Suppressor macrophage treated with lipopolysaccharide for 1 hour (primary cell): Measurements from ENCODE around the gene CALN1.
A peak's percentile ranks its signal among the peaks of the same experiment; 100 is the strongest.
"Not testable (repeated sequence)": the region's sequence is repeated elsewhere in the genome, so short reads cannot be mapped to it uniquely, and the experiment has no call there.

Experiments used
- DNase-seq, 3 donors: peaks; one replicate each; pipeline ENCODE4 v3.0.0-alpha.2; 2020 to 2022

CALN1 gene

GRCh38 chr7:71961283-71961682 is 450.9 kb downstream of the CALN1 start:
- no peak for DNase-seq

GRCh38 chr7:71942115-71942514 is 470.0 kb downstream of the CALN1 start:
- no peak for DNase-seq

GRCh38 chr7:71937840-71938371 is 474.2 kb downstream of the CALN1 start:
- no peak for DNase-seq

DNA sequence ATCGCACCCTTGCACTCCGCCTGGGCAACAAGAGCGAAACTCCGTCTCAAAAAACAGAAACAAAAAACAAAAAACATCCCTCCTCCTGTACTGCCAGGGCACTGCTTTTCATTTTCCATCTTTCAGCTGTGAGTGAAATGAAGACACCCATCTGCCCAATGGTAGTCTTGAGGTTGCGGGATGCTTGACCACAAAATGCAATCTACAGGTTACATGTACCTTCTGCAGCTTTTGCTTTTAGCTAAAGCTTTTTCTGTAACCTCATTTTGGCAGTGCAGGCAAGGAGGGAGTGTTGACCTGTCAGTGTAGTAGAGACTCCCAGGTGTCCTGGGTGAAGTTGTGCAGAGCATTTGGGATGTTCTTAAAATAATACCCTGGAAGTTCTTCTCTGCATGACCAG is 476.5 kb downstream of the CALN1 start:
- no peak for DNase-seq

GRCh38 chr7:71933426-71933825 is 478.7 kb downstream of the CALN1 start:
- no peak for DNase-seq

- DNase-seq: peak in 2 of 3 donors; percentile 3 to 14
Observed at GRCh38 chr7:71925663-71926062, 486.5 kb downstream of the CALN1 start.

- not testable (repeated sequence) for DNase-seq
Observed at GRCh38 chr7:71914204-71914603, 497.9 kb downstream of the CALN1 start.

DNA sequence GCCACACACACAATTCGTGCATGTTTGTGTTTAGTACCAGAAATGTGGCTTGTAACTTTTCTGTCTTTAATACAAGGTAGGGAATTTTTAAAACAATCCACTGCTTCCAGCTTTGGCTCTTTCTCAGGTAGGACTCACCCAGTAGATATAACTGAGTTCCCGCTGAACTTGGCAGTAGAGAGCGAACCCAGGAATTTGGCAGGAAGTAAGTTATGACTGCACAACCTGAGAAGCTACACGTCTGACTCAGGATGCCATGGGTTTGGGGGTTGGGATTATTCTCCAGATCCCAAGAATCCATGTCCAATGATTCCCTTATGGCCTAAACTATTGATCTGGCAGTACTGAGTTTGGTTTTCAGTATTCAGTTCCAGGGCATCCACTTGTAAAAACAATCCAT is 499.7 kb downstream of the CALN1 start:
- DNase-seq: no peak

DNA sequence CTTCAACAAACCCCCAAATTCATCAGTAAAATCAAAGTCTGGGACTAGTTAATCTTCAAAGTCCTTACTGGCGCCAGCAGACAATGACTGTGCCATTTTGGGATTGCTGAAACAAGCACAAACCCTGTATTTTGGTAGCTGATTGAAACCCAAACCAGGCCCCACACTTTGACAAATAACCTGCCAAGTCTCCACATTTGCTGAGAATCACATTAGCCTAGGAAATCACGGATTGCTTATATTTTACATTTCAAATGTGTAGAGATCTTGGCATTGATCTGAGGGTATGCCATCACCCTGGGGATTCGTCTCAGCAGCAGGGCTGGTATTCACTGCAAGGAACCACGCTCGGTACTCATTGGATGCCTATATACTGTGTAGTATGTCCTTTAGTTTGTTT is 501.1 kb downstream of the CALN1 start:
- DNase-seq: no peak

- peak in 1 of 3 donors; percentile 5 for DNase-seq
Observed at GRCh38 chr7:71905821-71906220, 506.3 kb downstream of the CALN1 start.

DNA sequence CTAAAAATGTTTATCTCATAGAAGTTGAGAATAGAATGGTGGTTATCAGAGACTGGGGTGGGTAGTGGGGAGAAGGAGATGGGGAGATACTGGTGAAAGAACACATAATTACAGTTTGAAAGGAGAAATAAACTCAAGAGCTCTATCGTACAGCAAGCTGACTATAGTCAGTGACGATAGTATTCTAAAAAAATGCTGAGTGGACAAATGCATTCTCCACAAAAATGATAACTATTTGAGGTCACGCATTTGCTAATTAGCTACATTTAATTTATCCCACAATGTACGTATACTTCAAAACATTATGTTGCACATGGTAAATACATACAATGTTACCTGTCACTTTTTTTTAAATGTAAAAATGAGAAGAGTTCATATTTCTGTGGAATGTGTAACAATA is 507.7 kb downstream of the CALN1 start:
- DNase-seq: no peak

- peak; percentile 7 to 31 (median 24) for DNase-seq
Observed at GRCh38 chr7:71900556-71900955, 511.6 kb downstream of the CALN1 start.

- DNase-seq: peak in 1 of 3 donors; percentile 1
Observed at GRCh38 chr7:71896535-71896934, 515.6 kb downstream of the CALN1 start.

DNA sequence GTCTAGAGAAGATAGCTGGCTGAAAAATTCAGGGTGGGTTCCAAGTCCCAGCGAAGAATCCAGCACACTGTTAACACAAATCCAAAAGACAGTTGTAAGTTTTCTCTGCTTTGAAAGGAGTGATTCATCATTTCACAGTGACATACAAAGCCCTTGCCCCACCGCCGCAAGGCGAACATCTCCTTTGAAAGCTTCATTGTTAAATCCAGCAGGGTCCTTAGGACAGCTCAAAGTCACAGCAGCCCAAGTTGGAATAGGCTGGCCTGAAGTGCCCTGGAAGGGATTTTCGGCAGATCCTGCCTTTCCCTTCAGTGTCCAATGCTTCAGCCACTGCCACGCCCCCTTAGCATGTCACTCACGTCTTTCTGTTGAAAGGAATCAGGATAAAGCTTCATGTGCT is 526.1 kb downstream of the CALN1 start:
- peak in 1 of 3 donors; percentile 5 for DNase-seq

DNA sequence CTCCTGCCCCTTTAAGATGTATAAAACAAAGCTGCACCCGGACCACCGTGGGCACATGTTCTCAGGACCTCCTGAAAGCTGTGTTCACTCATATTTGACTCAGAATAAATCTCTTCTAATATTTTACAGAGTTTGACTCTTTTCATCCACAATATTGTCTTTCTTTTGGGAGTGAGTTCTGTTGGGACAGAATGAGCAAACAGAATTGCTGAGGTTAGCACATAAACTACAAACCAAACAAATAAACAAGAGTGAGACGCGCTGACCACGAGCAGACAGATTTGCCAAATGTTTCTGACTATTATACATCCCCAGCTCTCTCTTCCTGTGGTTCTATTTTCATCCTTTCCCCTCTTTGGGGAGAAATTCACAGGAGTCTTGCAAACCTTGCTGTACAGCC is 526.7 kb downstream of the CALN1 start:
- DNase-seq: no peak

- DNase-seq: no peak
Observed at GRCh38 chr7:71883415-71883814, 528.7 kb downstream of the CALN1 start.

- no peak for DNase-seq
Observed at GRCh38 chr7:71871446-71871845, 540.7 kb downstream of the CALN1 start.

- no peak for DNase-seq
Observed at GRCh38 chr7:71870812-71871211, 541.3 kb downstream of the CALN1 start.

DNA sequence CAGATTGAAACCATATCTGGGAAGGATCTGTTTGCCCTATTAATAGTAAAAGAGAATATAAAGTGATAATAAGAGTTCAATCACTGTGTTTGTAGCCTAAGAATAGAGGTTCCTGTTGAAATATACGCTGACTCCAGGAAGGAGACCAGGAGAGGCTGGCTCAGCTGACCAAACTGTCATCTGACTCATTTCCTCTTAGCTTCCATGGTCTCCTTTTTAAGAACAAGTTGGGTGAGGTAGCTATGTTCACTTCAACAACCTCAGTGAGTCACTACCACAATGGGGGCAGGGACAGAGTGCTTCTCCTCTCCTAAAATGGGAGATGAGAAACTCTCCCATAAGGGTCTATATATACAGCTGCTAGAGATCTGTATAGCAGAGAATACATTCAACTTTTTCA is 543.3 kb downstream of the CALN1 start:
- DNase-seq: peak; percentile 72 to 84 (median 78)

DNA sequence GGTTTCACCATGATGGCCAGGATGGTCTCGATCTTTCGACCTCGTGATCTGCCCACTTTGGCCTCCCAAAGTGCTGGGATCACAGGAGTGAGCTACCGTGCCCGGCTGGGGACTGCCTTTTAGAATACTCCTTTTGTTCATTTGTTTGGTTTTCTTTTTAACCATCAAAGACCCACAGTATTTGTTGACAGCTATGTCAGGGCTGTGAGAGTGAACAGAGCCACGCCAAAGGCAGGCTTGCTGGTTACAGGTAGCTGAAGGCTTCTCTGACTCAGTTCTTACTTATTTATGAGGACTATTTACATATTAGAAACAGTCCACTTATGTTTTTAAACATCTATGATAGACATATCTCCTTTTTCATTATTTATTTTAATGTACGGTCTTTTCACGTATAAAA is 544.5 kb downstream of the CALN1 start:
- no peak for DNase-seq

DNA sequence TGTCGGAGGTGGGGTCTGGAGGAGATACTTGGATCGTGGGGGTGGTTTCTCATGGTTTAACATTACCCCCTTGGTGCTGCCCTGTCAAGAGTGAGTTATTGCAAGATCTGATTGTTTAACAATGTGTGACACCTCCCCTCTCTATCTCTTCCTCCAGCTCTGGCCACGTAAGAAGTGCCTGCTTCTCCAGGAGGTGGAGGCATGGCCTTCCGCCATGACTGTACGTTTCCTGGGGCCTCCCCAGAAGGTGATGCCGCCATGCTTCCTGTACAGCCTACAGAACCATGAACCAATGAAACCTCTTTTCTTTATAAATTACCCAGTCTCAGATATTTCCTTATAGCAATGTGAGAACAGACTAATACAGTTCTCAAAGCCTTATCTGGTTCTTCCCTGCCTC is 547.0 kb downstream of the CALN1 start:
- DNase-seq: no peak

GRCh38 chr7:71864130-71864529 is 548.0 kb downstream of the CALN1 start:
- DNase-seq: no peak

- no peak for DNase-seq
Observed at GRCh38 chr7:71860572-71860971, 551.6 kb downstream of the CALN1 start.

GRCh38 chr7:71857338-71857737 is 554.8 kb downstream of the CALN1 start:
- DNase-seq: no peak

DNA sequence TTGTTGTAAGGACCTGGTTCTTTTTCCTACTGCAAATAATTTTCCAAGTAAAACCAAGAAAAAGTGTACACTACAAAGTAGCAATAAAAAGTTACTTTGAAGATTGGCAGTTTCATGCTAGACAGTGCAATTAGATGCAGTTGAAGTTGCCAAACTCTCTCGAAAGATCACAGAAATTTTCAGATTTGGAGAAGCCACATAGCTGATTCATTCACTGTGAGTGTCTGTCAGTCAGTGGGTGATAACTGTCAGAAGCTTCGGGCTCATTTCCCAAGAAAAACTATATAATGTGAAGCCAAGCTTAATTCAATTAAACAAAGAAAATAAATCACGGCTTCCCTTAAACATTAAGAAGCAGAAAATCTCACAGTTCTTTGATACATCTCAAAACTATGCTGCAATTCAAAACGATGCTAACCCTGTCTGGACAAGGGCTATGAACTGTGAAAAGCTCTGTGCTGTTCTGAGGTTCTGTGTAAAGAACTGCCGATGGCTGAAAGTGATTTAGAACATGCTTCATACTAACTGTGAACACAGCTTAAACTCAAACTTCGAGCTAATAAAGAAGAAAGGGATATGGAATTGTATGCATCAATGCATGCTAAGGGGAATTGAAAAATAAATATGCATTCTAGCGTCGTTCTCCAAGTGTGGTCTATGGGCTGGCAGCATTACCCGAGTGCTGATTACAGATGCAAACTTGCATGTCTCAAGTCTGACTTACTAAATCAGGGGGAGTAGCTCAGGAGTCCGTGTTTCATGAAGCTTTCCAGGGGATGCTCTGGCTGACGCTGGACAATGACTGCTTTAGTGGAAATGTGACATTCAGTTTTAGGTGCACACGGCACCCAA is 557.4 kb downstream of the CALN1 start:
- DNase-seq: no peak
